CD14-positive monocyte (primary cell): ENCODE measurements around the gene NXNL2. TPM values are rescaled to one million over a fixed set of nuclear protein-coding genes. Genes with fewer than 3 reads are reported as not detected.

Source experiments
- DNase-seq, 3 donors: peaks; one replicate each; pipeline ENCODE4 v3.0.0-alpha.2; 2011 to 2022
- H2AFZ ChIP-seq: 2 replicates; pipeline ENCODE4 v1.6.0; 2012; ENCODE audit warnings: mild to moderate bottlenecking, low read depth, low read length, inconsistent platforms; ENCODE audit not compliant: insufficient read depth, poor library complexity, severe bottlenecking
- H3K27ac ChIP-seq, 2 donors: 1 replicate in 1 of 2; 2 replicates in 1 of 2; pipeline ENCODE4 v1.5.1; 2012 to 2013; ENCODE audit warnings: low read length in 2 of 2, control low read depth in 1 of 2, inconsistent platforms in 1 of 2, low read depth in 1 of 2, mild to moderate bottlenecking in 1 of 2
- H3K27me3 ChIP-seq, 2 donors: one replicate each; pipeline versions ENCODE4 v1.6.0 to v1.6.1; 2011 to 2013; ENCODE audit warnings: low read length in 2 of 2; ENCODE audit not compliant: control insufficient read depth in 2 of 2, insufficient read depth in 2 of 2
- H3K36me3 ChIP-seq, 2 donors: replicated peaks in 1 of 2; 1 replicate in 1 of 2; 2 replicates in 1 of 2; pipeline versions ENCODE4 v1.5.1 to v1.6.1; 2012 to 2013; ENCODE audit warnings: low read length in 2 of 2, control low read depth in 1 of 2, inconsistent platforms in 1 of 2, mild to moderate bottlenecking in 1 of 2; ENCODE audit not compliant: insufficient read depth in 2 of 2, control insufficient read depth in 1 of 2
- H3K4me1 ChIP-seq, 2 donors: 1 replicate in 1 of 2; 2 replicates in 1 of 2; pipeline versions ENCODE4 v1.5.1 to v1.6.1; 2012 to 2013; ENCODE audit warnings: low read length in 2 of 2, control low read depth in 1 of 2, inconsistent platforms in 1 of 2, mild to moderate bottlenecking in 1 of 2, moderate library complexity in 1 of 2; ENCODE audit not compliant: insufficient read depth in 2 of 2, control insufficient read depth in 1 of 2
- H3K4me2 ChIP-seq: replicated peaks from 2 replicates; pipeline ENCODE3; 2012; ENCODE audit warnings: low read length, moderate library complexity, mild to moderate bottlenecking; ENCODE audit not compliant: poor library complexity, severe bottlenecking; ENCODE audit errors: extremely low read depth
- H3K4me3 ChIP-seq, 3 experiments: fragments of 200-600 bp in 1 of 3; sonication (generic) in 1 of 3; replicated peaks in 1 of 3; 1 replicate in 2 of 3; 2 replicates in 1 of 3; pipeline ENCODE4 v1.5.1; 2011 to 2013; ENCODE audit warnings: low read length in 3 of 3, mild to moderate bottlenecking in 3 of 3, control low read depth in 2 of 3, low read depth in 2 of 3, inconsistent platforms in 1 of 3, moderate library complexity in 1 of 3
- H3K79me2 ChIP-seq: 2 replicates; pipeline ENCODE4 v1.6.0; 2012; ENCODE audit warnings: mild to moderate bottlenecking, control low read depth, inconsistent platforms, low read length, moderate library complexity; ENCODE audit not compliant: insufficient read depth
- H3K9ac ChIP-seq: 2 replicates; pipeline ENCODE4 v1.6.0; 2017; ENCODE audit warnings: low read length, mild to moderate bottlenecking; ENCODE audit not compliant: insufficient read depth, poor library complexity, severe bottlenecking
- H3K9me3 ChIP-seq, 2 donors: replicated peaks in 1 of 2; 1 replicate in 1 of 2; 2 replicates in 1 of 2; pipeline versions ENCODE4 v1.5.1 to v1.6.1; 2012 to 2013; ENCODE audit warnings: low read length in 2 of 2, control low read depth in 1 of 2; ENCODE audit not compliant: control insufficient read depth in 1 of 2, insufficient read depth in 1 of 2
- H4K20me1 ChIP-seq: 2 replicates; pipeline ENCODE4 v1.6.0; 2012; ENCODE audit warnings: mild to moderate bottlenecking, low read length, control low read depth, moderate library complexity; ENCODE audit not compliant: insufficient read depth
- H3K27ac Mint-ChIP-seq, 7 donors: one replicate each; pipeline ENCODE4 v1.8.0; 2020; ENCODE audit warnings: mild to moderate bottlenecking in 7 of 7, mixed read lengths in 7 of 7, moderate library complexity in 6 of 7, inconsistent platforms in 2 of 7
- H3K27me3 Mint-ChIP-seq, 3 donors: one replicate each; pipeline ENCODE4 v1.8.0; 2021 to 2022; ENCODE audit warnings: low read depth in 3 of 3, mild to moderate bottlenecking in 3 of 3, mixed read lengths in 3 of 3, moderate library complexity in 3 of 3, inconsistent platforms in 1 of 3
- H3K36me3 Mint-ChIP-seq, 2 donors: one replicate each; pipeline ENCODE4 v1.8.0; 2020; ENCODE audit warnings: mixed read lengths in 2 of 2, inconsistent platforms in 1 of 2, mild to moderate bottlenecking in 1 of 2
- H3K4me1 Mint-ChIP-seq: one replicate; pipeline ENCODE4 v1.8.0; 2020; ENCODE audit warnings: mild to moderate bottlenecking, mixed read lengths
- H3K4me3 Mint-ChIP-seq, 2 donors: one replicate each; pipeline ENCODE4 v1.8.0; 2020; ENCODE audit warnings: mild to moderate bottlenecking in 2 of 2, mixed read lengths in 2 of 2, moderate library complexity in 1 of 2
- H3K9me3 Mint-ChIP-seq, 7 donors: one replicate each; pipeline ENCODE4 v1.8.0; 2020 to 2022; ENCODE audit warnings: mixed read lengths in 7 of 7, mild to moderate bottlenecking in 6 of 7, moderate library complexity in 6 of 7, inconsistent platforms in 2 of 7
- WGBS: methylation state at CpG from one replicate; pipeline ENCODE4 v1.1.5; 2013; ENCODE audit warnings: missing lambda C conversion rate; ENCODE audit not compliant: insufficient coverage; 5-methylcytosine and 5-hydroxymethylcytosine counted together
- intact Hi-C, 2 donors: fragments of 100-400 bp; cut with micrococcal nuclease; formaldehyde crosslinking; loops; one replicate each; pipeline versions ENCODE4 v1.15.0 to v1.15.1; 2023
- polyA plus RNA-seq, 3 donors: library from polyadenylated mRNA; depleted of rRNA in 1 of 3; unstranded in 2 of 3; stranded (reverse) in 1 of 3; fragments of 300-500 nt in 2 of 3; fragments of >200 nt in 1 of 3; fragmentation: Illumina TruSeq in 2 of 3; gene quantifications; 1 replicate in 2 of 3; 2 replicates in 1 of 3; pipeline ENCODE4 v1.2.3, GENCODE V29; 2012 to 2021
- TF ChIP-seq, protein P1 (sequence below): fragments of 200-600 bp; IDR thresholded peaks from one replicate; pipeline ENCODE4 v1.8.0; 2022; ENCODE audit warnings: antibody characterized with exemption, mild to moderate bottlenecking

Gene NXNL2
- polyA plus RNA-seq, 3 donors = not detected

DNA sequence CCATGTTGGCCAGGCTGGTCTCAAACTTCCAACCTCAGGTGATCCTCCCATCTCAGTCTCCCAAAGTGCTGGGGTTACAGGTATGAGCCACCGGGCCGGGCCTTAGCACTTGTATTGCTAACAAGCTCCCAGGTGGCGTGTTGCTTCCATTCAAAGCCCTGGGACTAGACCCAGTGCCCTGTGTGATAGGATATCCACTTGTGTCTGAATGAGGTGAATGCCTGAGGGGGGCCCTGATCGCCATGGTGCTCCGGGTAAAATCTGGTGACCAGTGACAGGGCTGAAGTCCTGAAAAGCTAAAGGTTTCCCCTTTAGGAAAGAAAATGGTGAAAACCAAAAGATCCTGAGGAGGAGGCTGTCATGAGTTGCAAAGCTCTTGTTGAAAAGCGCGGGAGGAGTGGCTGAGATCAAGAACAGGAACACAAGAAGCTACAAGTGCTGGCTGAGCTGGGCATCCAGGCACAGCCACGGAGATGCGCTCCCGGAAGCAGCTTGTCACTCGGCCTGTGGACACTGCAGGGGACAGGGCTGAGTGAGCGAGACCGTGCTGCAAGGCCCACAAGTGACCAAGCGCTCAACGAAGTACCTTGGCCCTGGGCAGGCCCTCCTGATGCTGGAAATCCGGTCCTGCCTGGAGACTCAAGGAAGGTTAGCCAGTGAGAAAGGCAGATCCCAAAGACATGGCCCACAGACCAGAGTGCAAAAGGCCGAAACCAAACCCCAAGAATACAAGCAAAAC, 39.8 kb upstream of the NXNL2 start:
- H3K27me3 Mint-ChIP-seq = peaks cover 2 to 5% (median 3%) of the 10 kb centered on the region in 3 donors
- H3K9ac ChIP-seq = no peak overlapping the region
- H3K4me3 Mint-ChIP-seq = no peak overlapping the region
- no peaks in the 10 kb centered on the region for H4K20me1 ChIP-seq
- H3K27me3 ChIP-seq = no peaks in the 10 kb centered on the region
- TF ChIP-seq, protein P1, sequence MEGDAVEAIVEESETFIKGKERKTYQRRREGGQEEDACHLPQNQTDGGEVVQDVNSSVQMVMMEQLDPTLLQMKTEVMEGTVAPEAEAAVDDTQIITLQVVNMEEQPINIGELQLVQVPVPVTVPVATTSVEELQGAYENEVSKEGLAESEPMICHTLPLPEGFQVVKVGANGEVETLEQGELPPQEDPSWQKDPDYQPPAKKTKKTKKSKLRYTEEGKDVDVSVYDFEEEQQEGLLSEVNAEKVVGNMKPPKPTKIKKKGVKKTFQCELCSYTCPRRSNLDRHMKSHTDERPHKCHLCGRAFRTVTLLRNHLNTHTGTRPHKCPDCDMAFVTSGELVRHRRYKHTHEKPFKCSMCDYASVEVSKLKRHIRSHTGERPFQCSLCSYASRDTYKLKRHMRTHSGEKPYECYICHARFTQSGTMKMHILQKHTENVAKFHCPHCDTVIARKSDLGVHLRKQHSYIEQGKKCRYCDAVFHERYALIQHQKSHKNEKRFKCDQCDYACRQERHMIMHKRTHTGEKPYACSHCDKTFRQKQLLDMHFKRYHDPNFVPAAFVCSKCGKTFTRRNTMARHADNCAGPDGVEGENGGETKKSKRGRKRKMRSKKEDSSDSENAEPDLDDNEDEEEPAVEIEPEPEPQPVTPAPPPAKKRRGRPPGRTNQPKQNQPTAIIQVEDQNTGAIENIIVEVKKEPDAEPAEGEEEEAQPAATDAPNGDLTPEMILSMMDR = no peak
- H3K36me3 ChIP-seq = no peaks in the 10 kb centered on the region
- no peak for DNase-seq
- H3K27ac Mint-ChIP-seq = no peak overlapping the region
- no peak overlapping the region for H3K4me2 ChIP-seq
- no peaks in the 10 kb centered on the region for H3K4me1 ChIP-seq
- H3K9me3 ChIP-seq = no peaks in the 10 kb centered on the region
- H3K4me1 Mint-ChIP-seq = no peaks in the 10 kb centered on the region
- H3K27ac ChIP-seq = no peak overlapping the region
- no peaks in the 10 kb centered on the region for H3K9me3 Mint-ChIP-seq
- H2AFZ ChIP-seq = no peak overlapping the region
- no peak overlapping the region for H3K4me3 ChIP-seq
- no peaks in the 10 kb centered on the region for H3K36me3 Mint-ChIP-seq
- H3K79me2 ChIP-seq = no peaks in the 10 kb centered on the region
- intact Hi-C loops = no loop called here
- WGBS = 98% methylated on average over 15 of the region's 17 CpGs

- H3K4me3 ChIP-seq = no peak overlapping the region
- H4K20me1 ChIP-seq = no peaks in the 10 kb centered on the region
- no peaks in the 10 kb centered on the region for H3K27me3 ChIP-seq
- H3K79me2 ChIP-seq = no peaks in the 10 kb centered on the region
- Mint-ChIP-seq H3K36me3 (no peaks in the 10 kb centered on the region), H3K27me3 (peaks cover 2 to 5% (median 3%) of the 10 kb centered on the region in 3 donors), H3K4me3 (no peak overlapping the region), H3K9me3 (no peaks in the 10 kb centered on the region), H3K4me1 (no peaks in the 10 kb centered on the region), H3K27ac (peak overlapping the region in 1 of 7 donors; percentile 45)
- intact Hi-C loops = no loop called here
- no peak overlapping the region for H3K4me2 ChIP-seq
- no peaks in the 10 kb centered on the region for H3K36me3 ChIP-seq
- H3K4me1 ChIP-seq = no peaks in the 10 kb centered on the region
- H3K9me3 ChIP-seq = no peaks in the 10 kb centered on the region
- H3K27ac ChIP-seq = no peak overlapping the region
- TF ChIP-seq, protein P1 = no peak
- no CpG with 5 or more reads among the region's 2 CpGs for WGBS
- no peak for DNase-seq
- H2AFZ ChIP-seq = no peak overlapping the region
- H3K9ac ChIP-seq = no peak overlapping the region
Measured at GRCh38 chr9:88497224-88497623, 37.8 kb upstream of the NXNL2 start.
